GM23248 (cell line): ENCODE data around the gene ACAP1. TPM values are rescaled to one million over a fixed set of nuclear protein-coding genes. Genes with fewer than 3 reads are reported as not detected.

ENCODE experiments used
- DNase-seq: peaks from one replicate; pipeline ENCODE4 v3.0.0-alpha.2; 2015
- H2AFZ ChIP-seq: fragments of 200-600 bp; sonication (generic); 2 replicates; pipeline ENCODE4 v1.6.1; 2016; ENCODE audit warnings: antibody characterized with exemption
- H3F3A ChIP-seq: fragments of 200-600 bp; sonication (generic); 2 replicates; pipeline ENCODE4 v1.6.1; 2016; ENCODE audit warnings: mild to moderate bottlenecking, antibody characterized with exemption, mixed run types; ENCODE audit not compliant: insufficient read depth
- H3K27ac ChIP-seq: fragments of 200-600 bp; sonication (generic); 2 replicates; pipeline ENCODE4 v1.5.1; 2016; ENCODE audit warnings: mild to moderate bottlenecking
- H3K27me3 ChIP-seq: fragments of 200-600 bp; sonication (generic); replicated peaks from 2 replicates; pipeline ENCODE4 v1.6.1; 2016; ENCODE audit warnings: mild to moderate bottlenecking; ENCODE audit not compliant: insufficient read depth
- H3K36me3 ChIP-seq: fragments of 200-600 bp; sonication (generic); 2 replicates; pipeline ENCODE4 v1.6.1; 2016; ENCODE audit warnings: low read depth, mild to moderate bottlenecking
- H3K4me1 ChIP-seq: fragments of 200-600 bp; sonication (generic); 2 replicates; pipeline ENCODE4 v1.6.1; 2016; ENCODE audit warnings: mild to moderate bottlenecking; ENCODE audit not compliant: insufficient read depth
- H3K4me2 ChIP-seq: fragments of 200-600 bp; sonication (generic); one replicate; pipeline ENCODE4 v1.6.1; 2016; ENCODE audit warnings: mild to moderate bottlenecking; ENCODE audit not compliant: unreplicated experiment
- H3K4me3 ChIP-seq: fragments of 200-600 bp; sonication (generic); 2 replicates; pipeline ENCODE4 v1.5.1; 2016; ENCODE audit warnings: mild to moderate bottlenecking
- H3K79me2 ChIP-seq: fragments of 200-600 bp; sonication (generic); 2 replicates; pipeline ENCODE4 v1.6.1; 2016; ENCODE audit warnings: mild to moderate bottlenecking; ENCODE audit not compliant: insufficient read depth
- H3K9ac ChIP-seq: fragments of 200-600 bp; sonication (generic); 2 replicates; pipeline ENCODE4 v1.6.1; 2016; ENCODE audit warnings: mild to moderate bottlenecking
- H3K9me2 ChIP-seq: fragments of 200-600 bp; sonication (generic); 2 replicates; pipeline ENCODE4 v1.6.1; 2016; ENCODE audit warnings: mixed run types, mild to moderate bottlenecking, moderate library complexity; ENCODE audit not compliant: insufficient read depth
- H3K9me3 ChIP-seq: fragments of 200-600 bp; sonication (generic); one replicate; pipeline ENCODE4 v1.6.1; 2017; ENCODE audit warnings: low read depth
- H4K20me1 ChIP-seq: fragments of 200-600 bp; sonication (generic); 2 replicates; pipeline ENCODE4 v1.6.0; 2016; ENCODE audit not compliant: insufficient read depth
- EZH2 ChIP-seq: fragments of 200-600 bp; sonication (generic); IDR thresholded peaks from 2 replicates; pipeline ENCODE4 v1.6.1; 2018; ENCODE audit warnings: antibody characterized with exemption, mild to moderate bottlenecking; ENCODE audit not compliant: insufficient read depth, poor library complexity, severe bottlenecking
- EZH2phosphoT487 ChIP-seq: fragments of 200-600 bp; sonication (generic); IDR thresholded peaks from 2 replicates; pipeline ENCODE4 v1.6.1; 2018; ENCODE audit warnings: antibody characterized with exemption, moderate library complexity, mild to moderate bottlenecking, low read depth; ENCODE audit not compliant: insufficient read depth
- WGBS, 2 experiments: methylation state at CpG; one replicate each; pipeline ENCODE4 v1.1.6; 2015 to 2017; ENCODE audit warnings: low lambda C conversion rate in 2 of 2, low coverage in 1 of 2; ENCODE audit errors: missing lambda C conversion rate in 2 of 2; 5-methylcytosine and 5-hydroxymethylcytosine counted together
- in situ Hi-C: fragments of 300-500 bp; cut with MboI; formaldehyde crosslinking; loops from 2 replicates; pipeline ENCODE4 v1.15.0; 2020
- polyA plus RNA-seq: library from polyadenylated mRNA; unstranded; fragments of >200 nt; fragmentation: Nextera tagmentation; extraction: Ambion mirVana; gene quantifications from 2 replicates; pipeline ENCODE4 v1.2.1, GENCODE V29; 2016
- total RNA-seq: library from RNA; depleted of rRNA; stranded (reverse); fragments of >200 nt; shearing (Covaris generic); gene quantifications from 2 replicates; pipeline ENCODE4 v1.2.3, GENCODE V29; 2014

The ACAP1 gene
- total and polyA plus RNA-seq, 2 experiments from 2014 or later = 4.4 to 15.7 TPM

GRCh38 chr17:7340179-7340578, 3.9 kb downstream of the ACAP1 start:
- no peaks in the 10 kb centered on the region for H3K9me3 ChIP-seq
- no peak overlapping the region for H3K4me3 ChIP-seq
- H3K9ac ChIP-seq = no peak overlapping the region
- H3K4me1 ChIP-seq = no peaks in the 10 kb centered on the region
- H3K4me2 ChIP-seq = no peak overlapping the region
- H3K36me3 ChIP-seq = no peaks in the 10 kb centered on the region
- TF ChIP-seq EZH2phosphoT487 (no peak), EZH2 (no peak)
- 28 to 35% methylated on average over 2 of the region's 2 CpGs for WGBS, 2 experiments
- no peaks in the 10 kb centered on the region for H3F3A ChIP-seq
- no peaks in the 10 kb centered on the region for H3K79me2 ChIP-seq
- no peaks in the 10 kb centered on the region for H4K20me1 ChIP-seq
- H2AFZ ChIP-seq = no peak overlapping the region
- no peak overlapping the region for H3K27ac ChIP-seq
- peak; percentile 62 for DNase-seq
- peaks cover 8% of the 10 kb centered on the region; the same call in 1 of the 2 replicates for H3K27me3 ChIP-seq
- in situ Hi-C loops = no loop called here
- H3K9me2 ChIP-seq = no peaks in the 10 kb centered on the region

GRCh38 chr17:7341842-7342241, 5.5 kb downstream of the ACAP1 start:
- Histone ChIP-seq H3K4me1 (no peaks in the 10 kb centered on the region), H3K9me3 (no peaks in the 10 kb centered on the region), H3K9me2 (no peaks in the 10 kb centered on the region), H3K27ac (no peak overlapping the region), H3K79me2 (no peaks in the 10 kb centered on the region), H3K4me3 (no peak overlapping the region), H3F3A (0 out of 2 replicates have a peak, but pooled peaks cover 6% of the 10 kb centered on the region), H3K36me3 (no peaks in the 10 kb centered on the region), H3K4me2 (no peak overlapping the region), H4K20me1 (no peaks in the 10 kb centered on the region), H3K9ac (no peak overlapping the region), H3K27me3 (peaks cover 8% of the 10 kb centered on the region; the same call in 1 of the 2 replicates), H2AFZ (no peak overlapping the region)
- in situ Hi-C loops = no loop called here
- DNase-seq = no peak
- 85 to 87% methylated on average over 13 of the region's 13 CpGs for WGBS, 2 experiments
- TF ChIP-seq EZH2phosphoT487 (no peak), EZH2 (no peak)

DNA sequence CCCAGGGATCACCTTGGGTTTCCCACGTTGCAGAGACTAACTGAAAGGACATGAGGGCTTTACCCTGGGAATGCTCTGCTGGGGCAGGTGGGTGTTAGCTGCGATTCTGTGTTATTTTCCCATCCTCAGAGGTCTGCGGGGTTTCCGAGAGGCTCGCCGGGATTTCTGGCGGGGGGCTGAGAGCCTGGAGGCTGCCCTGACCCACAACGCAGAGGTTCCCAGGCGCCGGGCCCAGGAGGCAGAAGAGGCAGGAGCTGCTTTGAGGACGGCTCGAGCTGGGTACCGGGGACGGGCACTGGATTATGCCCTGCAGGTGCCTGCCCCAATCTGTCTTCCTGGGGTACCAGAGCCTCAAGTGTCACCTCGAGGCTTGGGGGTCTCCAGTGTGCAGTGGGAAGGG, 6.9 kb downstream of the ACAP1 start:
- no peak for DNase-seq
- Histone ChIP-seq H3K9me2 (no peaks in the 10 kb centered on the region), H3F3A (0 out of 2 replicates have a peak, but pooled peaks cover 6% of the 10 kb centered on the region), H4K20me1 (no peaks in the 10 kb centered on the region), H3K4me3 (no peak overlapping the region), H3K4me2 (no peak overlapping the region), H3K27me3 (peaks cover 8% of the 10 kb centered on the region; the same call in 1 of the 2 replicates), H3K9me3 (no peaks in the 10 kb centered on the region), H3K4me1 (no peaks in the 10 kb centered on the region), H2AFZ (no peak overlapping the region), H3K9ac (no peak overlapping the region), H3K79me2 (no peaks in the 10 kb centered on the region), H3K27ac (no peak overlapping the region), H3K36me3 (no peaks in the 10 kb centered on the region)
- in situ Hi-C loops = no loop called here
- 53 to 63% methylated on average over 15 of the region's 15 CpGs for WGBS, 2 experiments
- TF ChIP-seq EZH2 (no peak), EZH2phosphoT487 (no peak)

DNA sequence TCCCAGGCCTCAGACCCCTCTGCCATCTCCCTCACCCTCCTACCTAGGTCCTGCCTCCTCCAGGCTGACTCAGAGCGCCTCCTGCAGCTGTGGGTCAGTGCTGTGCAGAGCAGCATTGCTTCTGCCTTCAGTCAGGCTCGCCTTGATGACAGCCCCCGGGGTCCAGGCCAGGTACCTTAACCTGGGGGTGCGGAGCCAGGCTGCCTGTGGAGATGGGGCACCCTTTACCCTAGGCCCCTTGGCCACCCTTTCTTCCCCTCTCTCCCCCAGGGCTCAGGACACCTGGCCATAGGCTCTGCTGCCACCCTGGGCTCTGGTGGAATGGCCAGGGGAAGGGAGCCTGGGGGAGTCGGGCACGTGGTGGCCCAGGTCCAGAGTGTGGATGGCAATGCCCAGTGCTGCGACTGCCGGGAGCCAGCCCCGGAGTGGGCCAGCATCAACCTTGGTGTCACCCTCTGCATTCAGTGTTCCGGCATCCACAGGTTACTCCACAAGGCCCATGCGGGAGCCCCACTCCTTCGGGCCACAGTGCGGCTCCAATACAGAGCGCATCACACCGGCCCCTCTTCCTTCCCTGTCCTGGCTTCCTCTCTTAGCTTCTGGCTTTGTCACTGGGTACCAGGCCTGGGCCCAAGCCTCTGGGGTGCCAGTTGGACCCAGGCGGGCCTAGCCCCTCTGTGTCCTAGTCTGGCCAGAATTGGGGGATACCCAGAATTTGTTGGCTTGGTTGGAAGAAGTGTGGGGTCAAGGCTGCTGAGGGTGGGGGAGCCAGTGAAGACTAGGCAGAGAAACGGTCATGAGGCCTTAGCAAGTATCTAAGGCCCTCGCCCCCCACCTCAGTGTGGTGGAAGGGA, 10.7 kb downstream of the ACAP1 start:
- Histone ChIP-seq H3K36me3 (no peaks in the 10 kb centered on the region), H3K4me2 (no peak overlapping the region), H3F3A (peaks cover 6% of the 10 kb centered on the region; the same call in 1 of the 2 replicates), H3K79me2 (peaks cover 8% of the 10 kb centered on the region), H3K4me3 (no peak overlapping the region), H3K9me3 (no peaks in the 10 kb centered on the region), H3K27ac (no peak overlapping the region), H4K20me1 (no peaks in the 10 kb centered on the region), H2AFZ (no peak overlapping the region), H3K27me3 (peaks cover 4% of the 10 kb centered on the region; the same call in 1 of the 2 replicates), H3K4me1 (peaks cover 17% of the 10 kb centered on the region), H3K9me2 (no peaks in the 10 kb centered on the region), H3K9ac (no peak overlapping the region)
- no peak for TF ChIP-seq EZH2
- no peak for TF ChIP-seq EZH2phosphoT487
- DNase-seq = peak; percentile 31
- 58 to 59% methylated on average over 16 to 18 of the region's 18 CpGs for WGBS, 2 experiments
- in situ Hi-C loops = no loop called here
